22Rv1 (cell line): Measurements from ENCODE around the gene NFYB.
"Not testable (repeated sequence)": the region's sequence is repeated elsewhere in the genome, so short reads cannot be mapped to it uniquely, and the experiment has no call there.

Source experiments
- H3K27ac ChIP-seq: fragments of 450-650 bp; 2 replicates; pipeline ENCODE4 v1.5.1; 2017
- CTCF ChIP-seq: fragments of 450-650 bp; IDR thresholded peaks from 2 replicates; pipeline ENCODE4 v1.5.1; 2017; ENCODE audit warnings: mild to moderate bottlenecking
- ZFX ChIP-seq: fragments of 450-650 bp; IDR thresholded peaks from 2 replicates; pipeline ENCODE4 v1.6.1; 2017; ENCODE audit warnings: antibody characterized with exemption, borderline replicate concordance

Gene NFYB

GRCh38 chr12:104177663-104178501 lies 39.9 kb upstream of the NFYB start:
- no peak overlapping the region for H3K27ac ChIP-seq

GRCh38 chr12:104177336-104177662 lies 39.3 kb upstream of the NFYB start:
- no peak overlapping the region for H3K27ac ChIP-seq

More at GRCh38 chr12:104177663-104178501, 39.9 kb upstream of the NFYB start:
- TF ChIP-seq CTCF, result peak; percentile 22; the same call in 1 of the 2 replicates
- no peak for TF ChIP-seq ZFX

GRCh38 chr12:104175726-104176247 lies 37.8 kb upstream of the NFYB start:
- H3K27ac ChIP-seq, result no peak overlapping the region
- TF ChIP-seq ZFX (no peak), CTCF (no peak)

More at GRCh38 chr12:104177336-104177662, 39.3 kb upstream of the NFYB start:
- TF ChIP-seq CTCF (no peak), ZFX (no peak)

- H3K27ac ChIP-seq, result not testable (repeated sequence)
These were observed 35.8 kb upstream of the NFYB start for GRCh38 chr12:104173804-104174203.

GRCh38 chr12:104172570-104172947 lies 34.5 kb upstream of the NFYB start:
- TF ChIP-seq CTCF (no peak), ZFX (no peak)
- H3K27ac ChIP-seq, result no peak overlapping the region

- TF ChIP-seq CTCF, result no peak
- TF ChIP-seq ZFX, result no peak
- no peak overlapping the region for H3K27ac ChIP-seq
These were observed 34.0 kb upstream of the NFYB start for GRCh38 chr12:104171785-104172569.

- no peak for TF ChIP-seq ZFX
- no peak for TF ChIP-seq CTCF
These were observed 30.6 kb upstream of the NFYB start for GRCh38 chr12:104168596-104168995.

More at GRCh38 chr12:104168596-104168995, 30.6 kb upstream of the NFYB start:
- no peak overlapping the region for H3K27ac ChIP-seq
